ENCODE measurements around the gene RAB26.

The RAB26 gene

DNA sequence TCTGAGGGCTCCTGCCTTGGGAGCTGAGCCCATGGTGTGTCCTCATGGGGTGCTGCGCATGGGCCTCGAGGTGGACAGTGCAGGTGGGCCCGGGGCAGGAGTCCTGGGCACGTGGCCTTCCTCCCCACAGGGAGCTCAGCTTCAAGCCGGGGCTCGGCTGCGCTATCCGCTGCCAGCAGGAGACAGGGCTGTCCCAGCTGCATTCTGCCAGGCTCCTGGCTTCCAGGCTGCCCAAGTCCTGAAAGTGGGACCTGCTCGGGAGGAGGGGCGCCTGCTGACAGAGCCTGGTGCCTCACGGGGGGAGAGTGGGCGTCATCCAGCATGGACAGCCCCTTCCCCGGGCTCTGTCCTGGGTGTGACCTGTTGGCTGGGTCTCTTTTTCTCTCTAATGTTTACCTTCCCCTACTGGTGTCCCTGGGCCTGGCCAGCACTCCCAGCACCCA, 14.3 kb downstream of the RAB26 start:
- Histone ChIP-seq H3K4me1 (ENCODE audit: control insufficient read depth, insufficient read depth, low read length) (peaks cover 31% of the 10 kb centered on the region), H3K4me3 (ENCODE audit: insufficient read depth, low read depth, low read length) (no peak overlapping the region), H3K27ac (ENCODE audit: insufficient read depth, low read depth, low read length, poor library complexity, severe bottlenecking) (no peak overlapping the region), H3K36me3 (ENCODE audit: control insufficient read depth, insufficient read depth, low read length) (peaks cover 7% of the 10 kb centered on the region), H3K27me3 (ENCODE audit: control insufficient read depth, insufficient read depth, low read length, poor library complexity, severe bottlenecking) (no peaks in the 10 kb centered on the region), H3K9me3 (ENCODE audit: control insufficient read depth, low read length) (no peaks in the 10 kb centered on the region)
- WGBS, 2 experiments, result 91 to 93% methylated on average over 13 of the region's 13 CpGs

DNA sequence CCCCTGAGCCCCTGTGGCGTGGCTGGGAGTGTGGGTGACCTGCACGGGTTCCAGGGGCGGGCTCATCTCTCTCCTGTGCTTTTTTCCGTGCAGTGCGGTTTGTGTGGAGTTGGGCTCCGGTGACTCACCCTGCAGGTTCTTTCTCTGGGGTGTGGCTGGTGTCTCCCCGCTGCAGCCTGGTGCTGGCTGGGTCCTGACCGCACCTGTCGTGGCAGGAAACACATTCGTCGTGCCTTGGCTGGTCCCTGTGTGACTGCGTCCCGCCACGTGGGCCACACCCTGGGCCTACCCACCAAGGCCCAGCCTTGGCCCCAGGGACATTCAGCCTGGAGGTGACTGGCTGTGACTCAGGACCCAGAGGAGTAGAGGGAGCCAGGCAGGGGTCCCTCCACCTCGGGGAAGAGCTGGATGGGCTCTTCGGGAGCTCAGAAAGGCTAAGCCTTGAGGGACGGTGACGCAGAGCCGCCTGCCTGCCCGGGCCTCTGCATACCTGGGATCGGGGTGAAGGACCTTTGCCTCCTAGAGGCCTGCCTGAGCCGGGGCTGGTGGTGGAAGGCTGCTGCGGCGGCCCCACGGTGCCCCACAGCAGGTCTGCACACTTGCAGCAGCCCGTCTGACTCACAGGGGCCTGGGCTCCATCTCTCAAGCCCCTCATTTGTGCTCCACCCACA, 14.9 kb downstream of the RAB26 start:
- H3K27ac ChIP-seq (ENCODE audit: insufficient read depth, low read depth, low read length, poor library complexity, severe bottlenecking), result no peak overlapping the region

DNA sequence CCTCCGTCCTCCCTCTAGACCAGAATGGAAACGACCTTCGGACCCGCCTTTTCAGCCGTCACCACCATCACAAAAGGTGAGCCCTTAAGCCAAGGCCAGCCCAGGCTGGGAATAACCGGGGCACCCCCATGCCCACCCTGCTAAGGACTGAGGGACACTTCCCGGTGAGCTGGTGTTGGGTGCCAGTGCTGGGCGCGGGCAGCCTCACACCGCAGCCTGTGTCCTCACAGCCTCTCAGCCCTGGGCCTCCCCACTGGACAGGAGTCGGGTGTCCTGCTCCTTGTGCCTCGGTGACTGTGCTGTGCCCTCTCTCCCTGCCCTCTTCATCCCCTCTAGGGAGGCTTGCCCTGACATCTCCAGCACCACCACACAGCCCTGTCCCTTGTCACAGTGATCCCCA, 17.4 kb downstream of the RAB26 start:
- H3K27me3 ChIP-seq (ENCODE audit: control insufficient read depth, insufficient read depth, low read length, poor library complexity, severe bottlenecking), result no peaks in the 10 kb centered on the region
- H3K4me1 ChIP-seq (ENCODE audit: control insufficient read depth, insufficient read depth, low read length), result peaks cover 4% of the 10 kb centered on the region
- 95 to 97% methylated on average over 12 of the region's 12 CpGs for WGBS, 2 experiments
- H3K4me3 ChIP-seq (ENCODE audit: insufficient read depth, low read depth, low read length), result no peak overlapping the region
- peaks cover 9% of the 10 kb centered on the region for H3K36me3 ChIP-seq (ENCODE audit: control insufficient read depth, insufficient read depth, low read length)
- no peaks in the 10 kb centered on the region for H3K9me3 ChIP-seq (ENCODE audit: control insufficient read depth, low read length)
- H3K27ac ChIP-seq (ENCODE audit: insufficient read depth, low read depth, low read length, poor library complexity, severe bottlenecking), result no peak overlapping the region

More for the DNA sequence above, 14.9 kb downstream of the RAB26 start:
- WGBS, 2 experiments, result 96% methylated on average over 26 of the region's 26 CpGs
- peaks cover 27% of the 10 kb centered on the region for H3K4me1 ChIP-seq (ENCODE audit: control insufficient read depth, insufficient read depth, low read length)
- no peaks in the 10 kb centered on the region for H3K27me3 ChIP-seq (ENCODE audit: control insufficient read depth, insufficient read depth, low read length, poor library complexity, severe bottlenecking)
- no peaks in the 10 kb centered on the region for H3K9me3 ChIP-seq (ENCODE audit: control insufficient read depth, low read length)
- H3K4me3 ChIP-seq (ENCODE audit: insufficient read depth, low read depth, low read length), result no peak overlapping the region
- H3K36me3 ChIP-seq (ENCODE audit: control insufficient read depth, insufficient read depth, low read length), result peaks cover 7% of the 10 kb centered on the region

GRCh38 chr16:2166263-2167067, 18.0 kb downstream of the RAB26 start:
- Histone ChIP-seq H3K36me3 (ENCODE audit: control insufficient read depth, insufficient read depth, low read length) (peaks cover 9% of the 10 kb centered on the region), H3K9me3 (ENCODE audit: control insufficient read depth, low read length) (no peaks in the 10 kb centered on the region), H3K27me3 (ENCODE audit: control insufficient read depth, insufficient read depth, low read length, poor library complexity, severe bottlenecking) (no peaks in the 10 kb centered on the region), H3K4me1 (ENCODE audit: control insufficient read depth, insufficient read depth, low read length) (no peaks in the 10 kb centered on the region), H3K27ac (ENCODE audit: insufficient read depth, low read depth, low read length, poor library complexity, severe bottlenecking) (no peak overlapping the region), H3K4me3 (ENCODE audit: insufficient read depth, low read depth, low read length) (no peak overlapping the region)
- WGBS, 2 experiments, result 95 to 96% methylated on average over 17 of the region's 17 CpGs

GRCh38 chr16:2167068-2167638, 18.7 kb downstream of the RAB26 start:
- no peaks in the 10 kb centered on the region for H3K27me3 ChIP-seq (ENCODE audit: control insufficient read depth, insufficient read depth, low read length, poor library complexity, severe bottlenecking)
- H3K4me1 ChIP-seq (ENCODE audit: control insufficient read depth, insufficient read depth, low read length), result no peaks in the 10 kb centered on the region
- H3K27ac ChIP-seq (ENCODE audit: insufficient read depth, low read depth, low read length, poor library complexity, severe bottlenecking), result no peak overlapping the region
- WGBS, 2 experiments, result 94 to 95% methylated on average over 18 of the region's 18 CpGs
- H3K36me3 ChIP-seq (ENCODE audit: control insufficient read depth, insufficient read depth, low read length), result peaks cover 9% of the 10 kb centered on the region
- no peak overlapping the region for H3K4me3 ChIP-seq (ENCODE audit: insufficient read depth, low read depth, low read length)
- H3K9me3 ChIP-seq (ENCODE audit: control insufficient read depth, low read length), result no peaks in the 10 kb centered on the region

DNA sequence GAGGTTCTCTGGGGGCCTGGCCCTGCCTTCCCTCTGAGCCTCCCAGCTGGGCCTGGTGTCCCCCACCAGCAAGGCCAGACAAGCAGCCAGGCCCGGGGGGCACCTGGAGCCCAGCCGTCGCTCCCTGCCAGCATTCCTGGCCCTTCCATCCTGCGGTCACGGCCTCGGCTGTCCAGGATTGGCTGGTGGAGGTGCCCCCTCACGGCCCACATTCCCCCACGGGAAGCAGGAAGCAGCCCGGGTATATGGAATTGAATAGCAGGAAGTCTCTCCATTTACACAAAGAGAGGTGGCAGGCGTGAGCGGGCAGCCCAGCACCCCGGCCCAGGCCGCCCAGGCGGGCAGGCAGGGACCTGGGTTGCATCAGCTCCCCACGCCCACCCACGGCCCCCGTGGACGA, 21.7 kb downstream of the RAB26 start:
- no peaks in the 10 kb centered on the region for H3K27me3 ChIP-seq (ENCODE audit: control insufficient read depth, insufficient read depth, low read length, poor library complexity, severe bottlenecking)
- no peaks in the 10 kb centered on the region for H3K4me1 ChIP-seq (ENCODE audit: control insufficient read depth, insufficient read depth, low read length)
- H3K4me3 ChIP-seq (ENCODE audit: insufficient read depth, low read depth, low read length), result no peak overlapping the region
- H3K9me3 ChIP-seq (ENCODE audit: control insufficient read depth, low read length), result no peaks in the 10 kb centered on the region
- no peak overlapping the region for H3K27ac ChIP-seq (ENCODE audit: insufficient read depth, low read depth, low read length, poor library complexity, severe bottlenecking)
- WGBS, 2 experiments, result 95 to 97% methylated on average over 18 of the region's 18 CpGs
- peaks cover 18% of the 10 kb centered on the region for H3K36me3 ChIP-seq (ENCODE audit: control insufficient read depth, insufficient read depth, low read length)

DNA sequence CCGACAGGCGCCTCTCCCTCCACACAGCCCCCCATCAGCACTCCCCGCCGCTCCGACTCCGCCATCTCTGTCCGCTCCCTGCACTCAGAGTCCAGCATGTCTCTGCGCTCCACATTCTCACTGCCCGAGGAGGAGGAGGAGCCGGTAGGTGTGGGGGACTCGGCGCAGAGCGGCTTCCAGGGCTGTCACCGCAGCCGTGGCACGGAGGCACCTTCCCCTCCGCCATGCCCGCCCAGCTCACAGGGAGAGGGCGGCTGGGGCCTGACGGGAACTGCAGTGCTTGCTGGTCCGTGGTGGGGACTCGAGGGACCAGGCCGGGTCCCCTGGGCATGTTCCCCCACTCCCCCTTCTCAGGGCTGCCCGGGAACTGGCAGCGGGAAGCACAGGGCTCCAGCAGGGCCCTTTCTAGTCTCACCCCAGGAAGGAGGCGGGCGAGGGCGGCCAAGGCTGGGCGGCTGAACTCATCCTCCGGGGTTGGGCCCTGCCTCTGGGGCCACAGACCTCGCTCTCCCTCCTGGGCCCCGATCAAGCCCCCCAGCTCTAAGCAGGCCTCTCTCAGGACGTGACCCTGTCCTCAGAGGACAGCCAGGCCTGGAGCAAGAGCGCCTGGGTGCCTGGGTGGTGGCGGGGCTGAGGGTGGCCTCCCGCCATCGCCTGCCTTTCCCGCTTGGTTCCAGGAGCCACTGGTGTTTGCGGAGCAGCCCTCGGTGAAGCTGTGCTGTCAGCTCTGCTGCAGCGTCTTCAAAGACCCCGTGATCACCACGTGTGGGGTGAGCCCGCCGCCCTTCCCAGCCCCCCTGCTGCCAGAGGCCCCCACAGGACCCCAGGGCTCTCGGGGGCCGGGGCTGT, 22.4 kb downstream of the RAB26 start:
- 96% methylated on average over 47 of the region's 47 CpGs for WGBS, 2 experiments

DNA sequence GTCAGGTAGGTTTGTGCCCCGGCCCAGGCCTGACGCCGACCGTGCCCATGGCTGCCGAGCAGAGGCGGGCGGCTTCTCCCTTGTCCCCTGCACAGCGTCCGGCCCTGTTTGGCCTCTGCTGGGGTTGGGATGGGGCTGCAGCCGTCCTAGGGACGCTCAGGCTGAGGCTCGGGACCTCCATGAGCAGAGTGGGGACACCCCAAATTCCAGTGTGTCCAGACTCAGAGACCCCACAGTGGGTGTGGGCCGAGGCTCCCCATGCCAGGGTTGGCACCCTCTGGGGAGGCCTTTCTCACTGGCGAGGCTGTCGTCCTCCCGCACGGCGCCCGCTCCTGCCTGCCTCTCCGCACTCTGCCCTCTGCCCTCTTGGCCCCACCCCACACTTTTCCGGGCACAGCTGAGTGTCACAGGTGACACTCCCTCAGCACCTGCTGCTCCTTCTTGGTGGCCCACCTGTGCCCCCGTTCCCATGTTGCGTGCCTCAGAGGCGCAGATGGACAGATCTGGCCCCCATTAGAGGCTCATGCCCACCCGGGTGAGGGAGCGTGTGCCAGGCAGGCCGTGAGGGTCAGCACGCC, 23.3 kb downstream of the RAB26 start:
- Histone ChIP-seq H3K36me3 (ENCODE audit: control insufficient read depth, insufficient read depth, low read length) (peaks cover 21% of the 10 kb centered on the region), H3K27ac (ENCODE audit: insufficient read depth, low read depth, low read length, poor library complexity, severe bottlenecking) (no peak overlapping the region), H3K9me3 (ENCODE audit: control insufficient read depth, low read length) (no peaks in the 10 kb centered on the region), H3K4me3 (ENCODE audit: insufficient read depth, low read depth, low read length) (no peak overlapping the region), H3K27me3 (ENCODE audit: control insufficient read depth, insufficient read depth, low read length, poor library complexity, severe bottlenecking) (no peaks in the 10 kb centered on the region), H3K4me1 (ENCODE audit: control insufficient read depth, insufficient read depth, low read length) (no peaks in the 10 kb centered on the region)
- WGBS, 2 experiments, result 96 to 97% methylated on average over 28 of the region's 28 CpGs

More for the DNA sequence above, 22.4 kb downstream of the RAB26 start:
- no peak overlapping the region for H3K27ac ChIP-seq (ENCODE audit: insufficient read depth, low read depth, low read length, poor library complexity, severe bottlenecking)
- peaks cover 21% of the 10 kb centered on the region for H3K36me3 ChIP-seq (ENCODE audit: control insufficient read depth, insufficient read depth, low read length)
- no peak overlapping the region for H3K4me3 ChIP-seq (ENCODE audit: insufficient read depth, low read depth, low read length)
- no peaks in the 10 kb centered on the region for H3K4me1 ChIP-seq (ENCODE audit: control insufficient read depth, insufficient read depth, low read length)
- no peaks in the 10 kb centered on the region for H3K9me3 ChIP-seq (ENCODE audit: control insufficient read depth, low read length)
- H3K27me3 ChIP-seq (ENCODE audit: control insufficient read depth, insufficient read depth, low read length, poor library complexity, severe bottlenecking), result no peaks in the 10 kb centered on the region

DNA sequence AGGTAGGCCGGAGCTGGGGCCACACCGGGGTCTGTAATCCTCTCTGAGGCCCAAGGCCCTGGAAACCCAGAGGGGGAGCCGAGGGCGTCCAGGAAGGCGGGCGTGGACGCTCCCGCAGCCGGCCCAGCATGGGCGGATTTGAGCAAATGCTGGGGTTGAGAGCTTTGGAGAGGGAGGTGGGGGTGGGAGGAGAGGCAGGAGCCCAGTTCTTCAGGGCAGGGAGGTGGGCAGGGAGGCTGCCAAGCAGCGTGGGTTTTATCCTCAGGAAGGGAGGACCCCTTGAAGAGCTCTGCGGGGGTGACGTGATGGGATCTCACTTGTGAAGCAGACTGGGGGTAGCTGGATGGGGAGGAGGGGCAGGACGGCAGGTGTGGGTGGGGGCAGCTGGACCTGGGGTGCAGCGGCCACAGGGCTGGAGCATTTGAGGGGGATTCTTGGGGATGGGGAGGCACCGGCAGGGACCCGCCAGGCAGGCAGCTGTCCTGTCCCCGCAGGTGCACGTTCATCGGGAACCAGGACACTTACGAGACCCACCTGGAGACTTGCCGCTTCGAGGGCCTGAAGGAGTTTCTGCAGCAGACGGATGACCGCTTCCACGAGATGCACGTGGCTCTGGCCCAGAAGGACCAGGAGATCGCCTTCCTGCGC, 24.4 kb downstream of the RAB26 start:
- WGBS, 2 experiments, result 95% methylated on average over 29 of the region's 29 CpGs
- H3K27me3 ChIP-seq (ENCODE audit: control insufficient read depth, insufficient read depth, low read length, poor library complexity, severe bottlenecking), result no peaks in the 10 kb centered on the region
- no peaks in the 10 kb centered on the region for H3K4me1 ChIP-seq (ENCODE audit: control insufficient read depth, insufficient read depth, low read length)
- no peaks in the 10 kb centered on the region for H3K9me3 ChIP-seq (ENCODE audit: control insufficient read depth, low read length)
- no peak overlapping the region for H3K4me3 ChIP-seq (ENCODE audit: insufficient read depth, low read depth, low read length)
- H3K36me3 ChIP-seq (ENCODE audit: control insufficient read depth, insufficient read depth, low read length), result peaks cover 21% of the 10 kb centered on the region
- H3K27ac ChIP-seq (ENCODE audit: insufficient read depth, low read depth, low read length, poor library complexity, severe bottlenecking), result no peak overlapping the region

Data from ectodermal cell (in vitro differentiated cells).